Midbrain (tissue), 1 donor: ENCODE measurements around the gene MYLK3.
"Not testable (repeated sequence)": the region's sequence is repeated elsewhere in the genome, so short reads cannot be mapped to it uniquely, and the experiment has no call there.

ENCODE experiments used
- DNase-seq: peaks from one replicate; lab custom pipeline; 2025; lab: John Stamatoyannopoulos, UW

MYLK3 gene

DNA sequence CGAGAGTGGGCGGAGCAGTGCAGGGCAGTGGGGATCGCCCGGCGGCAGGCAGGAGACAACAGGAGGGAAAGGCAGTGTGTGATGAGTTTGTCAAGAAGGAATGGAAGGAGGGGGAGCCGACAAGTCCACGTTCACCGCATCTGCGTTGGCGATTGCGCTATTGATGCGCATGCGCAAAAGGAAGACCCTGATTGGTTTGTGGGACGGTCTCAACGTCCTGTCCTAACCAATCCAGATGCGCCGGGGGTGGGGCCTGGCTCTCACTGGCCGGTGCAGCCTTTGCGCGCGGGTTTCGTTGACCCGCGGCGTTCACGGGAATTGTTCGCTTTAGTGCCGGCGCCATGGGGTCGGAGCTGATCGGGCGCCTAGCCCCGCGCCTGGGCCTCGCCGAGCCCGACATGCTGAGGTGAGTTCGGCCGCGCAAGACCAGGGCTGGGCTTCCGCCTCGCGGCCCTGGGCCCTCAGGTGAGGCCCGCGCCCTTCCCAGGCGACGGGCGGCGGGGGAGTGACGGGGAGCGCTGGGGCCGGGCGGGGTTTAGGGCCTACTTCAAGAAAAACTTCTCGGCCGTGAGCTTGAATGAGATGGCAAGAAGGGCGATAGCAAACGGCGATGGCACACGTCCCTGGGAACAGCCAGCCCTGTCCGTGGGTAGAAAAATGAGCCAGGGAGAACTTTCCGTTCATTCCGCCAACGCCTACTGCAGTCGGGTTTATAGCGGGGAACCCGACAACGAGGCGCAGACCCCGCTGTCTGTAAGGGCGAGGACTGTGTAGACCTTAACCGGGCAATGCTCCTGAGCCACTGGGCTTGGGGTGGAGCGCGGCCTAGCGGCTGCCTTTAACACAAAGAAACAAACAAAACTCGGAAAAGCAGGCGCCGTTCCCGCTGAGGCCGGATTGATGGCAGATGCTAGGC, 58.5 kb downstream of the MYLK3 start, which contains the start of gene ORC6:
TSS of gene ORC6 (plus strand) at position 295 of the 916 bp plus-strand sequence. CDS start at position 342, 47 bp downstream.
- peak; percentile 98 for DNase-seq

DNA sequence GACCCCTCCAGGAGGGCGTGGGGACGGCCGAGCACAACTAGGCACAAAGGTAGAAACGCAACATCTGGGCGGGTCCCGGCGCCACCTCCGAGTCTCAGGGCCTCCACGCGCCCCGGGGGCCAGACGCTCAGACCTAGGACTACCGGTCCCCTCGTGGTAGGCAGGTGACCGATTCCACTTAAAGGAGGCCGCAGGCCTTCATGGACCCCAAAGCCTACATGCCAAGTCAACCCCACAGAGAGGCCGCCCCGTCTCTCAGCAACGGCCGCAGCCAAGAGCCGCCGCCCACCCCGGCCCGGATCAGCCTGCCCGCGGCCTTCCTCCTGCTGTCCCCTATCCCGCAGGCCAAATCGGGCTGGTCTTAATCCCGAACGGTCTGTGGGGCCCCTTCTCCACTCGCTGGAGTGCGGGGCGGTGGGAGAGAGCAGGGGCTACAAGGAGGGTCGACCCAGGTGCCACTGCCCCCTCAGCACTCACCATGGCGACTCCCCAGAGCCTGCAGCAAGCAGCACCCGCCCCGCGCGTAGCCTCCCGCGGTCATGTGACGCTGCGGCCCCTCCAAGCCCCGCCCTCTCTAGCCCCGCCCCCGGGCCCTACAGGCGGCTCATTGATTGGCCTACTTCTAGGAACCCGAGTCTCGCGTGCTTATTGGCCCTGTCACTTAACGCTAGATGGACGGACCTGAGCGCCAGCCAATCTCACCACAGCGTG, 59.3 kb downstream of the MYLK3 start, which contains the start of gene VPS35:
TSS of gene VPS35 (minus strand) at position 525 of the 711 bp plus-strand sequence. CDS start at position 480, 45 bp downstream.
- DNase-seq: peak; percentile 99

DNA sequence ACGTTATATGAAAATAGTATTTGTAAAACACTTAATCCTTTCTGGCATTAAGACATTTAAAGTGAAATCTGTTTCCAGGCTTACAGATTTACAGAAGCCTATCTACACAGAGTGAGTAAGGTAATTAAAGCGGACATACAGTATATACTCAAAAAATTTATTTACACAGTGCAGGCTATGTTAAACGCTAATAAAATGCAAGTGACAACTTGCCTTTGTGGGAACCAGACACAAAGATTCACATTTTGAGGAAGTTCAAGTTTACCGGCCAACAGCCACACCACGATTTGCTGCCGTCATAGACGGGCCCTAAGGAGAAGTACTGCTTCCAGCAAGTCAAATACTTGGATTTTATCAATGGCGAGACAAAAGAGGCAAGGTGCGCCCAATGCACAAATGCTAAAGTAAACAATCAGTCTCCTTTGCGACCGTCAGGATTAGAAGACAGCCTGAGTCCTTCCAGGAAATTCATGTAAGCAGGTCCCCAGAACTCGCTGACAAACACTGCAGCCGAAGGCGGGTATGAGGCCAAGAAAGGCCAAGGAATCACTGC, 60.0 kb downstream of the MYLK3 start:
- DNase-seq: peak; percentile 46

DNA sequence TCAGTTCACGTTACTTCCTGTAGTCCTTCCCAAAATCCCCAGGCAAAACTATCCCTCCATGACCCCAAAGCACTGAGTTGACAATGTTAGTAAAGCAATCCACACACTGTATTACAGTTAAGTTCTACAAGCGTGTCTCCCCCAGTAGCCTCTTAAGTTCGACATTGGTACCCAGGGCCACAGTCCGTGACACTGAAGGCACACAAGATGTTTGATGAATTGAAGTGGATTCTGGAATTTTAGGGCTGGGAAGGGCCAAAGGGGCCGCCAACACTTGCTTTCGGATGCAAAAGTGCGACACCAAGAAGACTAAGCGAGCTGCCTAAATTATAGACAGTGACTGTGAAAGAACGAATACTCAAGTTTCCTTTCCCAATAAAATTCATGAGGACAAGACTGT, 60.7 kb downstream of the MYLK3 start:
- DNase-seq: no peak

DNA sequence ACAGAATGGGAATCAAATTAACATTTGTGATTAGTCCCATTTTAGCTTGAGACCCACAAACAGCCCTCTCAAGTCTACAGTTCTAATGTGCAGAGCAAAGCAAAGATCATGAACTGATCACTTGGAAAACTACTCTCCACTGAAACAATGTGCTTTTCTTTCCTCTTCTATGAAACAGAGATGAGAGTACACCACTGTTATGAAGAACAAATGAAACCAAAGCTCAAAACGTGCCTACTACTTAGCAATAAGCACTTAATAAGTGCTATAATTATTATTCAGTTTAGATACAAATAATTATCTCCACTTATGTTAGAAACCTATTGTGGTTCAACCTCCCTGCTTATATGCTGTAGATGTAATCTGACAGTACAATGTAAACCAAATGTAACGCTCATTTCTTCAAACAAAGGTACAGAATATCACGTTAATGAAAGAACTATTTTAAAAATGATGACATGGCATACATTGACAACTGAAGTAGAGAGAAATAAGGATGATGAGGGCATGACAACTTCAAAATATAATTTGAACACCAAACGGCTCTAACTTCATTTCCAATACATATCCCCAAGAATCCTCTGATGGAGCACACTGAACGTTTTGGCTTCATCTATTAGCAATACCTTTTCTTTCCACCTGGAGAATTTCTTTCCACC, 61.2 kb downstream of the MYLK3 start:
- no peak for DNase-seq

DNA sequence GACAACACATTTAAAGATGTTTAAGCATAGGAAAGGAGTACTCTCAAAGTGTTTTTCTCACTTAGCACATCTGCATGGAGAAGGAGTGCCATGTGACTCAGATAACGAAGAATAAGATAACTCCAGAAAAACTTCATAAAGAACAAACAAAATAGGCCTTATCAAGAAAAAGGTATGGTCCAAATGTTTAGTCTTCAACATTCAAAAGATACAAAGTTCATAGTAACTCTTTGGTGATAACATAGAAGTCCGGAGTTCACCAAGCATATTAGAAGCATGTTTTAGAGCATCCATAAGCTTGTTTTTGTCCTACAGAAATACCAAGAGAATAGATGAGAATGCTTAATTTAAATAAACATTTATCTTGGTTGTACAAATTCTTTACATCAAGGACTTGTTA, 66.3 kb downstream of the MYLK3 start:
- DNase-seq: not testable (repeated sequence)

DNA sequence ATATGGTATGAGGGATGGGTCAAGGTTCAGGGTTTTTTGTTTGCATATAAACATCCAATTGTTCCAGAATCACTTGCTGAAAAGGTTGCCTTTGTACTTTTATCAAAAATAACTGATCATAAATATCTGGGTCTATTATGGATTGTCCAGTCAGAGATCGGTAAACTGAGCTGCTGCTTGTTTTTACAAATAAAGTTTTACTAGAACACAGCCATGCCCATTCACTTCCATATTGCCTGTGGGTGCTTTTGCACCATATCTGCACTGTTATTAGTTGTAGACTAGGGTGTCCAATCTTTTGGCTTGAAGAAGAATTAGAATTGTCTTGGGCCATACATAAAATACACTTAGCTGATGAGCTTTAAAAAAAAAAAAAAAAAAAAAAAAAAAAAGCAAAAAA, 70.2 kb downstream of the MYLK3 start:
- not testable (repeated sequence) for DNase-seq

DNA sequence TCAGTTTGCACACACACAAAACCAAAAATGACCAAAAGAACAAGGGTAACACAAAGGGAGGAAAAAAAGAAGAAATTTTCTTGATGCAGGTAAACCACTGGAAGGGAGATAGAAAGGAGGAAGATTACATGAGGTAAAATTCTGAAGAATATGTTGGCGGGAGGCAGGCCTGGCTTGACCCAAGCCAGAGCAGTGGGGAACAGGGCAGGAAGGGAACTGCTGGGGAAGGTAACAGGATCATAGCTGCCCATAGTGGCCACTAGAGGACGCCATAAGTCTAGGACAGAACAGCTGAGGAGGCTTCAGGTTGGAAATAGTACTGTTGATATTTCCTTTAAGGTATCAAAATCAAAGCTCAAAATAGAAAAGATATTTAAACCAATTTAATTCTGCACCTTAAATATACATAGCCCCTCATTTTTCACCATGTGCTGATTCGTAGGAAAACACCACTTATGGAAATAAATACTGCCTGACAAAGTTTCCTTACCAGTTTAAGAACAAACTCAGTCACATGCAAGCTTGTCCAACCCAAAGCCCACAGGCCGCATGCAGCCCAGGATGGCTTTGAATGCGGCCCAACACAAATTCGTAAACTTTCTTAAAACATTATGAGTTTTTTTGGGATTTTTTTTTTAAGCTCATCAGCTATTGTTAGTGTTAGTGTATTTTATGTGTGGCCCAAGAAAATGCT, 74.7 kb downstream of the MYLK3 start:
- DNase-seq: peak; percentile 26

DNA sequence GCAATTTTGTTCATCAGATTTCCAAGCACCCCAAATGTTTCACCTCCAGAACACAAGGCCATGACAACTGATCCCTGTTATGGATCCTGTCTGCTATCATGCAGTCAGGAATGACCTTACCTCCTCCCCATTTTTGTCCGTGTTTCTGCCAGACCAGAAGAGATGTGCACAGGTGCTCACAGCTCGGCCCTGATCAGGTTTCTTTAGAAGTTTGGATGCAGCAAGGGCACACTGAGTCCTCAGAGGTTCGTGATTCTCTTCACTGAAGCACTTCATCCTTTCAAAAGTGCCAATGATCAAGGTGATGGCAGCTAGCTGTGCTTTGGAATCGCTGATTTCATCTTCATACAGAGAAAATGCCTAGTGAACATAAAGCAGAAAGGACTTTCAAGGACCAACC, 86.0 kb downstream of the MYLK3 start:
- no peak for DNase-seq

DNA sequence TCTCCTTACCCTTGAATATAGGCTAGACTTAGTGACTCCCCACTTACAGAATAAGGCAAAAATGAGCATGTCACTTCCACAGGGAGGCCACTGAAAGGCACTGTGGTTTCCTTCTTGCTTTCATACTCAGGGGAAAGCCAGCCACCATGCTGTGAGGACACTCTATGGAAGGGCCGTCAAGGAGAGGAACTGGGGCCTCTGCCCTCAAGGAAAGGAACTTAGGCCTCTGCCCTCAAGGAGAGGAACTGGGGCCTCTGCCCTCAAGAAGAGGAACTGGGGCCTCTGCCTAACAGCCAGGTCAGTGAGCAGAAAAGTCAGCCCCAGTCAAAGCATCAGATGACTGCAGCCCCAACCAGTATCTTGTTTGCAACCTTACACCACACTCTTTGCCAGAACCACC, 89.2 kb downstream of the MYLK3 start:
- DNase-seq: peak; percentile 23
